ENCODE measurements around the gene SH3YL1. TPM values are rescaled to one million over a fixed set of nuclear protein-coding genes. Genes with fewer than 3 reads are reported as not detected.
A peak's percentile ranks its signal among the peaks of the same experiment; 100 is the strongest.
"Not testable (repeated sequence)": the region's sequence is repeated elsewhere in the genome, so short reads cannot be mapped to it uniquely, and the experiment has no call there.

The SH3YL1 gene
- total RNA-seq, 1 donor from 2014 or later, result 120 TPM

GRCh38 chr2:172120-172519, 91.7 kb downstream of the SH3YL1 start:
- not testable (repeated sequence) for H3K27ac Mint-ChIP-seq; H3K9me3 Mint-ChIP-seq (ENCODE audit: low read depth); H3K36me3 Mint-ChIP-seq (ENCODE audit: insufficient read depth); H3K4me3 Mint-ChIP-seq (ENCODE audit: low read depth); H3K4me1 Mint-ChIP-seq (ENCODE audit: low read depth); DNase-seq (ENCODE audit: low spot score, unreplicated experiment)
- TF ChIP-seq, protein P1, sequence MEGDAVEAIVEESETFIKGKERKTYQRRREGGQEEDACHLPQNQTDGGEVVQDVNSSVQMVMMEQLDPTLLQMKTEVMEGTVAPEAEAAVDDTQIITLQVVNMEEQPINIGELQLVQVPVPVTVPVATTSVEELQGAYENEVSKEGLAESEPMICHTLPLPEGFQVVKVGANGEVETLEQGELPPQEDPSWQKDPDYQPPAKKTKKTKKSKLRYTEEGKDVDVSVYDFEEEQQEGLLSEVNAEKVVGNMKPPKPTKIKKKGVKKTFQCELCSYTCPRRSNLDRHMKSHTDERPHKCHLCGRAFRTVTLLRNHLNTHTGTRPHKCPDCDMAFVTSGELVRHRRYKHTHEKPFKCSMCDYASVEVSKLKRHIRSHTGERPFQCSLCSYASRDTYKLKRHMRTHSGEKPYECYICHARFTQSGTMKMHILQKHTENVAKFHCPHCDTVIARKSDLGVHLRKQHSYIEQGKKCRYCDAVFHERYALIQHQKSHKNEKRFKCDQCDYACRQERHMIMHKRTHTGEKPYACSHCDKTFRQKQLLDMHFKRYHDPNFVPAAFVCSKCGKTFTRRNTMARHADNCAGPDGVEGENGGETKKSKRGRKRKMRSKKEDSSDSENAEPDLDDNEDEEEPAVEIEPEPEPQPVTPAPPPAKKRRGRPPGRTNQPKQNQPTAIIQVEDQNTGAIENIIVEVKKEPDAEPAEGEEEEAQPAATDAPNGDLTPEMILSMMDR (IDR thresholded peaks at IDR 0.05; ENCODE audit: unreplicated experiment), result peak; percentile 48
- H3K27me3 Mint-ChIP-seq, result peaks cover 21% of the 10 kb centered on the region

DNA sequence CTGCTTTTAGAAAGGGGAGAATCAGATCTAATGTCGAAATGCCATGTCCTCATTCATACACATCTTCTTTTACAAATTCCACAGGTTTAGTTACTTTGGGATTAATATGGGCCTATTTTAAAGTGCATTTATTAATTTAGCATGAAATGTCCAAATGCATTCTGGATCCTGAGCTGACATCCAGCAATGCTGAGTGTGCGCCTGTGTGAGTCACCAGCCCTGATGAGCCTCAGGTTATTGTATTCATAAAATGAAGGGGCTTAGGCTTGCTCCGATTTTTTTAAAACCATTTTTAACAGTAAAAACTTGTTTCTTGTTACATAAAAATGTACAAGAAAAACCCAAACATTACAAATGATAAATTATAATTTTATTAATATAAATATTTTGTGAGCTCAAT, 94.1 kb downstream of the SH3YL1 start:
- Mint-ChIP-seq H3K4me3 (ENCODE audit: low read depth) (no peak overlapping the region), H3K27me3 (peaks cover 11% of the 10 kb centered on the region), H3K9me3 (ENCODE audit: low read depth) (no peaks in the 10 kb centered on the region), H3K36me3 (ENCODE audit: insufficient read depth) (no peaks in the 10 kb centered on the region), H3K27ac (no peak overlapping the region), H3K4me1 (ENCODE audit: low read depth) (no peaks in the 10 kb centered on the region)
- DNase-seq (ENCODE audit: low spot score, unreplicated experiment), result no peak
- TF ChIP-seq, protein P1 (IDR thresholded peaks at IDR 0.05; ENCODE audit: unreplicated experiment), result no peak

Other genes starting within 250 kb of the SH3YL1 start
- 4.2 and 5.1 TPM in 2 replicates for gene FAM110C, start 217.5 kb downstream of the SH3YL1 start, total RNA-seq
- 111 and 118 TPM in 2 replicates for gene ACP1, start 915 bp upstream of the SH3YL1 start, total RNA-seq
- 0.22 and 0.42 TPM in 2 replicates for gene ALKAL2, start 24.1 kb upstream of the SH3YL1 start, total RNA-seq

Data from progenitor cell of endocrine pancreas (in vitro differentiated cells).